TTC549 (cell line): ENCODE data around the gene HES6.

Experiments used
- FAIRE-seq: peaks from 2 replicates; lab custom pipeline; 2012; peaks lifted over from hg19 to GRCh38; lab: Jason Lieb, UNC

HES6 gene

GRCh38 chr2:238233625-238234024, 6.2 kb downstream of the HES6 start:
- no peak for FAIRE-seq

DNA sequence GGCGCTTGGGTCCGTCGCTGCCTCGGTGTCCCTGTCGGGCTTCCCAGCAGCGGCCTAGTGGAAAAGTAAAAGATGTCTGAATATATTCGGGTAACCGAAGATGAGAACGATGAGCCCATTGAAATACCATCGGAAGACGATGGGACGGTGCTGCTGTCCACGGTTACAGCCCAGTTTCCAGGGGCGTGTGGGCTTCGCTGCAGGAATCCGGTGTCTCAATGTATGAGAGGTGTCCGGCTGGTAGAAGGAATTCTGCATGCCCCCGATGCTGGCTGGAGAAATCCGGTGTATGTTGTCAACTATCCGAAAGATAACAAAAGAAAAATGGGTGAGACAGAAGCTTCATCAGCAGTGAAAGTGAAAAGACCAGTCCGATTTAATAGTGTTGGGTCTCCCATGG, 8.0 kb downstream of the HES6 start:
- FAIRE-seq, result no peak

DNA sequence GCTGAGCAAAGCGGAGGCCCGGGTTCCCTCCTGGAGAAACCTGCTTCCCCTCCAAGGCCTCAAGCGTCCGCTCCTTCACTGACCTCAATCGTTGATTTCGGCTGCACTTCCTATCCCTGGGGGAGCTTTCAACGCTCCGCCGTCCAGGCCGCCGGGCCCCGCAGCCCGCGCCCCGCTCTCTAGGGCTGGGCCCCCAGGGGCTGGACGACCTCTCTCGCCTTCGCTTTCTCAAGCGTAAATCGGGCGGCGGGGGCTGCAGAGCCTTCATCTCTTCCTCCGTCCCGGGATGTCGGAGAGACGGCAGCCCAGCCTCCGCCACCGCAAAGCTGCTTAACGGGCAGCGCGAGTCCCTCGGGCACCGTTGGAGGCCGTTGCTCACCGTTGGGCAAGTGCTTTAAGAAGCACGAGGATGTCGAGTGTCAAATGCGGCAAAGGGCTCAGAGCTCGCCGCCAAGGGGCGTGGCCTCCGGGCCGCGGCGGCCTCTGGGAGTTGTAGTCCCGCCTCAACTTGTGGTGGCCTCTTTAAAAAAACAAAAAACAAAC, 8.5 kb downstream of the HES6 start:
- no peak for FAIRE-seq

- FAIRE-seq, result no peak
These were observed 9.1 kb downstream of the HES6 start for GRCh38 chr2:238230699-238231098.

- FAIRE-seq, result no peak
These were observed 11.1 kb downstream of the HES6 start for GRCh38 chr2:238228700-238229099.

DNA sequence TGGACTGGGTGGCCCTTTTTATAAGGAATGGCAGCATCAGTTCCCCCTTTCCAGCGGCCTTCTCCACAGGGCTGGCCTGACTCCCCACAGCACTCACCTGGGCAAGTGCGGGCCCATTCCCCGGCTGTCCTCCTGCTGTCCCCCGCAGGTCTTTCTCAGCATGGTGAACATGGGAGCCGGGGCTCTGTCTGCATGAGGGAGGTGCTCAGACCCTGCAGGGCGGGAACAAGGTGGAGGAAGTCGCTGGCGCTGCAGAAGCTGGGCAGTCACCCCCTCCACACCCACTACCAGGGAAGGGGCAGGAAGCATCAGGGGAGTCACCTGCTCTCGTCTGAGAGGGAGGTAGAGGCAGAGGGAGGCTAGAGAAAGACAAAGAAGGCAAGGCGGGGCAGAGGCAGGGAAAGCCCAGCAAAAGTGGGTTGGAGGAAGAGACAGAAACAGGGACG, 12.2 kb downstream of the HES6 start:
- no peak for FAIRE-seq

DNA sequence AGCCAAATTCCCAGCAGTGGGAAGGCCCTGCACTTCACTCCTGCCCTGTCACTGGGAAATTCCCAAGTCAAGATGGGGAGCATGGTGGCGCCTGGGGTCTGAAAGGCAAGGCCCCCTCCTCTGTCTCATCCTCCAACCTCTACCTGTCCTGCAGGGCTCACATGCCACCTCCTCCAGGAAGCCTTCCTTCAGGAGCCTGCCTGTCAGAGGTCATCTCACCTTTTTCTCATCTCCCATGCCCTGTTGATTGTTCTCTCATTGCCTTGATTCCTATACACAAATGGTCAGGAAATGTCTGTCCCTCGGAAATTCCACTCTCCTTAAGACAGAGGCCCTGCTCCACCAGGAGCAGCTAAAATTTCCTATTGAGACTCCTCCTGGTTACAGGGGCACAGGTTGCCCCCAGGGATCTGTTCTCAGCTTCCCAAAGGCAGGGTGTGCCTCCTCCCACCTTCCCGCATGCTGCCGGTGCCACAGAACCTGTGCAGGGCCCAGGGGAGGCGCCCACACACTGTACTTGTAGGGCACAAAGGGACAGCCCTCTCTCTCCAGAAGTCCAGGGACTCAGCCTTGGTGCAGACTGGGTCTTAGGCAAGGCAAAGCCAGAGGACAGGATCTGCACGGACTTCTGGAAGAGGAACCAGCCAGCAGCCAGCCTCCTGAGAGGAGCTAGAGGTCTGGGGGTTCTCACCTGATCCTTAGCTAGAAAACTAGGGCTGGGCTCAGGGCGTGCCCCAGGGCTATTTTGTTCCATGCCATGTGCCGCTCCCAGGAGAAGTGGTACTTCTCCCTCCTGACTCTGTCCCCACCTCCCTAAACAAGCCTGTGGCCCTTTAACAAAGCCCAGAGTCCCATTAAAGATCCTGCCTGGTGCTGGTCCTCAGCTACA, 12.9 kb downstream of the HES6 start:
- no peak for FAIRE-seq

DNA sequence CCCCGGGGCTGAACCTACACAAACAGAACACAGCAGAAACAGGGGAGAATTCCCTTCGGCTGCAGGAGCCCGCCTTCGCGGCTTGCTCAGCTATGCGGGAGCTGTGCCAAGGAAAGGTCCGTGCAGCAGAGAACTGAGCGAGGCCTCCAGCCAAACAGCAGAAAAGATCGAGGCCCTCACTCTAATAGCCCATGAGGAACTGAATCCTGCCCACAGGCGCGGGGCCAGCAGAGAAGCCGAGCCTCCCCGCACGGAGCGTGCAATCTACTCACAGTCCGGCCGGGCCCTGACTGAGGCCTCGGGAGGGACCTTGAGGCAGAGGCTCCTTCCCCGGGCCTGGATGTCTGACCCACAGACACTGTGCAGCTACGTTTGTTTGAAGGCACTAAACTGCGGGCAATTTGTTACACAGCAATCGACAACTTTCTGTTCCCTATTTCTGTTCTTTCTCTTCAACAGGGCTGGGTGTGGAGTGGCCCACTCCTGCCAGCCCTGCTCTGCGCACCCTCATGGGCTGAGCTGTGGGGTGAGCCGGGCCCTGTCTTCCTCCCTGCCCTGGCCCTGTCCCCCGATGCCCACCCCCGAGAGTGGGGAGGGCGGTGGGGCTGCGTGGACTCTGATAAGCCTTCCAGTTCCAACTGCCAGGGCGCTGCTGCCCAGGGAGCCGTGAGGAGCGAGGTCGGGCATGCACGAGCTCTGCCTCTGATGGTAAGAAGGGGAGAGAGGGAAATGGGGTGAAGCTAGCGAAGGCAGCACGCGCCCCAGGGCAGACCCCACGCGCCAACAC, 13.7 kb downstream of the HES6 start:
- no peak for FAIRE-seq

DNA sequence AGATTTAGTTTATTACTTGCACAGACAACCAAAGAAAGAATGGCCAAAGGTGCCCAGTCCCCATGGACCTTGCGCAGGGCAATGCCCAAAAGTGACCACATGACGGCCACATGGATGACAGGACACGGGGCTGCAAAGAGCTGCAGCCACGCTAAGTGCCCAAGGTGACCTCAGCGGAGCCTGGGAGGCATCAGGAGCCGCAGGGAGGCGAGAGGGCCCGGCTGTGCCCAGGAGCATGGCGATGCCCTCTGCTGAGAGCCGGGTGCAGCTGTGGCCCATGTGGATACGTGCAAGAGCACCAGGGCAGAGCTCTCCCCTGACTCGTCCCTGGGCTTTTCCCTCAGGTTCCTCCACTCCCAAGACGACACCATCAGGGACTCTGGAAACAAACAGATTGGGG, 14.7 kb downstream of the HES6 start:
- FAIRE-seq, result no peak

- no peak for FAIRE-seq
These were observed 15.3 kb downstream of the HES6 start for GRCh38 chr2:238224356-238225035.

GRCh38 chr2:238220892-238221521, 18.8 kb downstream of the HES6 start:
- no peak for FAIRE-seq

DNA sequence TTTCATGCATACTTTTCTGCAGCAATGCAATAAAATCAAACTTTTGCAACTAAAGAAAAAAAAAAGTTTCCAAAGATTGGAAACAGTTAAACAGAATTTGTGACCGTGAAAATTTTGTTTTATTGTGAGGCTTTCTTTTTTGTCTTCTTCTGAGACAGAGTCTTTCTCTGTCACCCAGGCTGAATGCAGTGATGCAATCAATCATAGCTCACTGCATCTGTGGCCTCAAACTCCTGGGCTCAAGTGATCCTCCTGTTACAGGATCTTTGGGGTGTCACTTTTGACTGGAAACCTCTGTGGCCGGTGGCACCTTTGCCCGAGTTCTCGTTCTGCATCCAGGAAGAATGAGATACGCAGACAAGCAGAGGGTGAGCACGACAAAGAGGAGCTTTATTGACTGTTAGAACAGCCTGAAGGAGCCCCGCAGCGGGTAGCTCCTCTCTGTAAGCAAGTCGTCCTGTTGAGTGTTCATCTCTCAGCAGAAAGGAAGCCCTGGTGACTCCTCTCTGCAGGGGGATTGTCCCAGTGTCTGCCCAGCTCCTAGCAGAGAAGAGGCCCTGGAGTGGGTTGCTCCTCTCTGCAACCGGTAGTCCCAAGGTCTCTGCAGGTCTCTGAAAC, 19.5 kb downstream of the HES6 start:
- no peak for FAIRE-seq

DNA sequence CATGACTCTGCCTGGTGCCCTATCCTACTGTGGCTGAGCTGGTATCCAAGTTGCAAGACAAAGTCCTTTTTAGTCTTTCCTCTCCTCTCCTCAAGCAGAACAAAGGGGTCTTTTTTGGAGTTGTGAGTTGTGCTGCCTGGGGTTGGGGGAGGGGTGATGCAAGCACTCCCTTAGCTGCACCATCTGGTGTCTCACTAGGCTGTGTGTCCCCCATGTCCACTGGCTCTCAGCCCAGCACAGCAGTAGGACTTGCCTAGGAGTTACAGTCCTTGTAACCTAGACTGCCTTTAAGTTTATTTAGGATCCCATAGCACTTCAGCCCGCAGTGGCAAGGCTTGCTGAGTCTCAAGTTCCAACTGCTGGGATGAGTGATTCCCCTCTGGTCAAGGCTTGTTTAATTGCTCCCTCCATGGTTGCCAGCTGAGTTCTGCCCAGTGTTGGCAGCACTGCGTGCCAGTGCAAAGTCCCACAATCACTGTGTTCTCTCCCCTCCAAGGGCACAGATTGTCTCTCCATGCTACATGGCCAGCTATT, 23.1 kb downstream of the HES6 start:
- FAIRE-seq, result no peak

DNA sequence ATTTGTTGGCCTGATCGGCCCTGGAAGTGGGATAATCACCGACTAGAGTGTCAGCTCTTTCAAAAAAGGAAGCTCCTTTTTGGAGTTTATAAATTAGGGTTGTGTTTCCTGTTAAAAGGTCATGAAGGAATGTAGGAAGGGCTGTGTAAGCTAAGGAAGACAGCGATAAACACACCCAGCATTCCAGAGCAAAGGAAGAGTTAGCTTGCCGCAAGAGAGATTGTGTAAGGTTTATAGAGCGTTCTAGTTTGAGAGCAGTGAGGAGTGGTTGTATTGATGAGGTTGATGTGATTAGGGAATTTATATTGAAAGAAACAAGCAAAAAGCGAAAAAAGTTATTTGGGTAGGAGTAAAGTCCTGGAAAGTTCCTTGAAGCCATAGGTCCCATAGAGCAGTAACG, 32.8 kb downstream of the HES6 start:
- FAIRE-seq, result no peak

GRCh38 chr2:238203973-238204683, 35.7 kb downstream of the HES6 start:
- no peak for FAIRE-seq

DNA sequence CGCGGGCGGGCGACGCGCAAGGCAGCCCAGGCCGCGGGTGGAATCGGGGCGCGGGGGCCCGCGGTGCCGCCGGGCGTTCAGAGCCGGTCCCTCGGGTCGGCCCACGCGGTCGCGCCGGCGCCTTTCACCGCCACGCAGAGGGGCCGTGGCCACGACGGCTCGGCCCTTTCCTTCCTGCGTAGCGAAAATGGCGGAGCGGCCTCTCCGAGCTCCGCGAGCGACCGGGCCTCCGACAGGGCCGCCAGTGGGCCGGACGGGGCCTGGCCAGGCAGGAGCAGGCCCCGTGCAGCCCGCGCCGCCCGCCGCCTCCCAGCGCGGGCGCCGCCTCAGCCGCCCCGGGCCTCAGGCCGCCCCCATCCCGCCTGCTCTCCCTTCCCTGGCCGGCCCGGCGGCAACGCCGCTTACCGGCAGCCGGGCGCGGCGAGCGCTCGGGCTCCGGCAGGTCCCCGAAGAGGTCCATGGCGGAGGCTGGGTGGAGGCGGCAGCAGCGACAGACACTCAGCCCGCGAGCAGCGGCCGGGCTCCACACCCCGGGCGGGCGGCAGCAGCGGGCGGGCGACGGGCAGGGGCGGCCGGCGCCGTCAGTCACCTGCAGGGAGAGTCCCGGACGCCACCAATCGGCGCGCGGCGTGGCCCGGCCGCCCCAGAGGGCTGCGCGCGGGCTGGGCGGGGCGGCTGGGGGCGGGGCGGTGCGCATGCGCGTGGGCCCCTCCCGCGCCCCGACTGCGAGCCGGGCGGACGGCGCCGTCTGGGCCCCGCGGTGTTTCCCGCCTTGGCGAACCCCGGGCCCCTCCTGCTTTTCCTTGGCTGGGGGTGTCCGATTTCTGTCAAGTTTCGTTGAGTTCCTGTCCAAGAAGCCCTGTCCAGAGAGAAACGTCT, 36.5 kb downstream of the HES6 start, which contains the start of gene ILKAP:
Gene ILKAP, minus strand, starts transcription at position 602 of the 879 bp plus-strand sequence. Its CDS starts 142 bp downstream, at position 460.
- no peak for FAIRE-seq

GRCh38 chr2:238202326-238203093, 37.3 kb downstream of the HES6 start:
- FAIRE-seq, result no peak

GRCh38 chr2:238190445-238190844, 49.4 kb downstream of the HES6 start:
- FAIRE-seq, result no peak
